Subcutaneous abdominal adipose tissue (tissue), 5 donors: Measurements from ENCODE around the gene P2RY14.

Source experiments
- H3K27ac ChIP-seq: one replicate; pipeline ENCODE4 v1.7.0; 2013; ENCODE audit warnings: low read depth, mild to moderate bottlenecking, inconsistent platforms, low read length, moderate library complexity
- H3K27me3 ChIP-seq, 5 donors: one replicate each; pipeline ENCODE4 v1.7.0; 2013; ENCODE audit warnings: low read length in 5 of 5, inconsistent platforms in 1 of 5; ENCODE audit not compliant: control insufficient read depth in 5 of 5, insufficient read depth in 4 of 5
- H3K36me3 ChIP-seq, 5 donors: one replicate each; pipeline ENCODE4 v1.7.0; 2013; ENCODE audit warnings: low read length in 5 of 5; ENCODE audit not compliant: control insufficient read depth in 5 of 5, insufficient read depth in 5 of 5
- H3K4me1 ChIP-seq, 5 donors: one replicate each; pipeline ENCODE4 v1.7.0; 2013; ENCODE audit warnings: low read length in 5 of 5, mild to moderate bottlenecking in 3 of 5, moderate library complexity in 1 of 5; ENCODE audit not compliant: control insufficient read depth in 5 of 5, insufficient read depth in 5 of 5
- H3K4me3 ChIP-seq, 5 donors: one replicate each; pipeline ENCODE4 v1.7.0; 2013; ENCODE audit warnings: low read length in 5 of 5, low read depth in 1 of 5
- H3K9ac ChIP-seq, 5 donors: one replicate each; pipeline ENCODE4 v1.7.0; 2013; ENCODE audit warnings: low read length in 5 of 5, mild to moderate bottlenecking in 4 of 5, moderate library complexity in 3 of 5
- H3K9me3 ChIP-seq, 5 donors: one replicate each; pipeline ENCODE4 v1.7.0; 2013; ENCODE audit warnings: low read length in 5 of 5; ENCODE audit not compliant: control insufficient read depth in 5 of 5
- donor health status: healthy.
- donor health status: healthy.
- donor health status: healthy.
- donor health status: healthy.
- donor health status: healthy.

P2RY14 gene

GRCh38 chr3:151283907-151284461, 5.6 kb upstream of the P2RY14 start:
- H3K4me1 ChIP-seq = peaks cover 0 to 7% (median 5%) of the 10 kb centered on the region in 5 donors
- H3K27me3 ChIP-seq = no peaks in the 10 kb centered on the region
- H3K36me3 ChIP-seq = no peaks in the 10 kb centered on the region
- no peak overlapping the region for H3K27ac ChIP-seq
- H3K9me3 ChIP-seq = no peaks in the 10 kb centered on the region
- H3K4me3 ChIP-seq = no peak overlapping the region
- peak overlapping the region in 1 of 5 donors; percentile 53 for H3K9ac ChIP-seq

DNA sequence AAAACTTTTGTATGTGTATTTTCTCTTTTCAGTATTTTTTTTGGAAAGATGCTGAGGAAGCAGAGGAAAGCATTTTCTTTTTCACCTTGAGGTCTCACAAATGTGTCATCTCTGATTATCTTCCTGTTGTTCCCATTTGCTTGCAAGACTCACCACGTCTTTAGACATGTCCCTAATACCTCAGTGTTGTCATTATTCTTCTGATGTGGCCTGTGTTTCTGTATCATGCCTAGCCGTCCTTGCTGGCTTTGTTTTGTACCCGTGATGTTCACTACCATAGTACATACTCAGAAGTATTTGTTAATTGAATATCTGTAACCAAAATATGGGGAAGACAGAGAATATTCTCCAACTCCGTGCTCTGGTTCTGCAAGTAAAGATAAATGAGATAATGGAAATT, 5.0 kb upstream of the P2RY14 start:
- H3K27me3 ChIP-seq = no peaks in the 10 kb centered on the region
- H3K9me3 ChIP-seq = no peaks in the 10 kb centered on the region
- H3K9ac ChIP-seq = no peak overlapping the region
- no peaks in the 10 kb centered on the region for H3K36me3 ChIP-seq
- no peak overlapping the region for H3K27ac ChIP-seq
- peaks cover 0 to 9% (median 7%) of the 10 kb centered on the region in 5 donors for H3K4me1 ChIP-seq
- H3K4me3 ChIP-seq = no peak overlapping the region

GRCh38 chr3:151282921-151283320, 4.6 kb upstream of the P2RY14 start:
- Histone ChIP-seq H3K27me3 (no peaks in the 10 kb centered on the region), H3K27ac (no peak overlapping the region), H3K9me3 (no peaks in the 10 kb centered on the region), H3K4me1 (peaks cover 0 to 9% (median 7%) of the 10 kb centered on the region in 5 donors), H3K4me3 (no peak overlapping the region), H3K36me3 (no peaks in the 10 kb centered on the region), H3K9ac (no peak overlapping the region)

GRCh38 chr3:151281671-151282324, 3.5 kb upstream of the P2RY14 start:
- Histone ChIP-seq H3K36me3 (no peaks in the 10 kb centered on the region), H3K4me1 (peaks cover 0 to 9% (median 7%) of the 10 kb centered on the region in 5 donors), H3K9me3 (no peaks in the 10 kb centered on the region), H3K27ac (no peak overlapping the region), H3K27me3 (no peaks in the 10 kb centered on the region), H3K9ac (no peak overlapping the region), H3K4me3 (no peak overlapping the region)

- Histone ChIP-seq H3K9me3 (no peaks in the 10 kb centered on the region), H3K4me1 (peaks cover 0 to 8% (median 0%) of the 10 kb centered on the region in 5 donors), H3K36me3 (no peaks in the 10 kb centered on the region), H3K27me3 (no peaks in the 10 kb centered on the region), H3K9ac (no peak overlapping the region), H3K4me3 (peak overlapping the region; percentile 0 to 59 (median 45)), H3K27ac (no peak overlapping the region)
Observed at GRCh38 chr3:151276687-151277042, 1.7 kb downstream of the P2RY14 start.

DNA sequence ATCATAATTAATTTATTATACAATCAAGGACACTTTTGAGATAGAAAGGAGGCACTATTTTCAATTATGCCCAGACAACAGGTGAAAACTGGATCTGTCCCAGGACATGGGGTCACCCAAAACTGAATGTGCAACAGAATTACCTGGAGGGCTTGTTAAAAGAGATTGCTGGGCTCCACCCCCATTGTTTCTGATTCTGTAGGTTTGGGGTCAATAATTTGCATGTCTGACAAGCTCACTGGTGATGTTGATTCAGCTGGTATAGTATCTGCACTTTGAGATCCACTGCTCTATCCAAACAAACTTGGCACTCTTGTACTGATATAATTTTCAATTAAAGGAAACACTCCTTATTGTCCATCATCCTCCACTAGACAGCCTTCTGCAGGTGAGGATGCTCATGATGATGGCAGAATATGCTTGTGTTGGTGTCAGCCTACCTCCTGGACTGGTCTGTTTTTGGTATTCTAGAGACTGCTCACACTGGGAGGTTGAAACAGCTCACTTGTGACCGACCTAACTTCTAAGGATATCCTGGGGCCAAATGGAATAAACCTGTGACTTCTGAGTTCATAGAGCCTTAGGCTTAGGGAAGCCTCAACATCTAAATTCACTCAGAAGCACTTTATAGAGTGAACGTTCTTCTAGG, 2.2 kb downstream of the P2RY14 start:
- Histone ChIP-seq H3K9ac (no peak overlapping the region), H3K9me3 (no peaks in the 10 kb centered on the region), H3K27ac (no peak overlapping the region), H3K4me1 (peaks cover 0 to 8% (median 0%) of the 10 kb centered on the region in 5 donors), H3K27me3 (no peaks in the 10 kb centered on the region), H3K36me3 (no peaks in the 10 kb centered on the region), H3K4me3 (peak overlapping the region; percentile 0 to 59 (median 45))

DNA sequence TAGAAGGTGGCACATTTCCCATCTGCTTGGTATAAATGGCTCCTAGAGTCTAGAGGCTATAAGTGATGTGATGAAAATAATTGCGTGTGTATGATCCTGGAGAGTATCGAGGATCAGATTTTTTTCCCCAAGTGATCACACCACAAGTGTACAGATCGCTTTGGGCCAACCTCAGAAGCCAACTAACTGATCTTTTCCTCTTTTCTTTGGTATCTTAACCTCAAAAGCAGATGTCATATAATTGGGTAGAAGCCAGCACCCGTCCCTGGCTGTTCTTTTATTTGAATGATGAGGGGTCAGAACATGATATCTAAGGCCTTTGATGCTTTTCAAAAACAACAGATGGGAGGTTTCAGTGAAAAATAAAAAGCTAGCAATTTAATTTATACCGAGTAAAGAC, 3.3 kb downstream of the P2RY14 start:
- Histone ChIP-seq H3K36me3 (no peaks in the 10 kb centered on the region), H3K4me3 (peak overlapping the region in 3 of 5 donors; percentile 1 to 59 (median 23)), H3K9ac (peak overlapping the region in 1 of 5 donors; percentile 2), H3K9me3 (no peaks in the 10 kb centered on the region), H3K27me3 (no peaks in the 10 kb centered on the region), H3K27ac (no peak overlapping the region), H3K4me1 (peaks cover 0 to 5% (median 0%) of the 10 kb centered on the region in 5 donors)

DNA sequence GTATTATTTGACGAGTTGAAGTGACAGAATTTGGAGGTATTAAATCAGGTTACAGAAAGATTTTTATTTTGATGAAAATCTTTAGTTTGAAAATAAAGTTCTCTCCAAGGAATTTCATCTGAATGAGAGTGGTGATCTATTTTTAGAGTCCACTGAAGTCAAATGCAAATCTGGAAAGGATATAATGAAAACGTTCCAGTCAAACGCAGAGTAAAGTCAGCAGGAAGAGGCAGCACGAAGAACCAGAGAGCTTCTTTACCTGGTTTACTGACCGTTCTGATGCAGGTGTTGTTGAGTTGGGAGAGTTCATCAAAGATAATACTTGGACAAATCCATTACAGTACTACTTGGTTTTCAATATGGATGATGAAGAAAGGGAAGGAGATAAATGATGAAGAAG, 8.7 kb downstream of the P2RY14 start:
- no peaks in the 10 kb centered on the region for H3K27me3 ChIP-seq
- no peaks in the 10 kb centered on the region for H3K9me3 ChIP-seq
- H3K4me1 ChIP-seq = peaks cover 0 to 8% (median 5%) of the 10 kb centered on the region in 5 donors
- H3K9ac ChIP-seq = no peak overlapping the region
- H3K36me3 ChIP-seq = no peaks in the 10 kb centered on the region
- H3K4me3 ChIP-seq = no peak overlapping the region
- H3K27ac ChIP-seq = no peak overlapping the region

DNA sequence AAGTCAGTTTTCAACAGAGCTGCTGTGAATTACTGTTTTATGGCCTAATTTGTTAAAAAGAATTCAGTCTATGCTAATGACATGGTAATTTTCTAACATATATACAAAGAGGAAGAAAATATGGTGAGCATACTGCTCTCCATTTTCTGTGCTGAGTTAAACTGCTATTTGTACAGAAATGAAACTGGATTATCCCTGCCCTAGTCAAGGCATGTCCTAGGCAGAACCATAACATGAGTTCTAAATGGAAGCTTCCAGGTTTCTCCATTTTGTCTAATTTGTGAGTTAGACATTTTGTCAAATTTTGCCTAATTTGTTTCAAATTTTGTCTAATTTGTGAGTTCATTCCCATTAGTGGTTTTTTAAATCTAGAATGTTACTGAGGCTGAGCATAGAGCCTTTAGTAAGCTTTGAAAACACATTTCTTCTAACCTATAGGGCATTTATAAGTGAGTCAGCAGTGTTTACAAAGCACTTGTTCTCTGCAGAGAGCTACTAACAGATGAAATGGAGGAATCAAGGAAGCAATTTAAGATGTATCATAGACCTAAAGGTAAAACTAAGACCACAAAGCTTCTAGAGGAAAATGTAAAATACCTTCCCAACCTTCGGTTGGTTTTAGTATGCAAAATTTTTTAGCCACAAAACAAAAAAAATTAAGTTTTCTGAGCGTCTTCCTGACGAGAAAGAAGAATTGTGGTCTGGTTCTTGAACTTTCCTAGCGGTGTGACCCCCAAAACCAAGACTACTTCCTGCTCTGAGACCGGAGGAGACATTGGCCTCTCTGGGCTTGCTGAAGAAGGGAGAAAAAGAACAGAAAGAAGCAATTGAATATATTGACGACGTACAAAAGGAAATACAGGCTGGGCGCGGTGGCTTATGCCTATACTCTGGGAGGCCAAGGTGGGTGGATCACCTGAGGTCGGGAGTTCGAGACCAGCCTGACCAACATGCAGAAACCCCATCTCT, 9.8 kb downstream of the P2RY14 start:
- Histone ChIP-seq H3K36me3 (no peaks in the 10 kb centered on the region), H3K27ac (no peak overlapping the region), H3K4me3 (no peak overlapping the region), H3K4me1 (peaks cover 0 to 12% (median 7%) of the 10 kb centered on the region in 5 donors), H3K9ac (no peak overlapping the region), H3K27me3 (no peaks in the 10 kb centered on the region), H3K9me3 (no peaks in the 10 kb centered on the region)
